Stimulated activated memory B cell treated with anti-CD40 and anti-IgM and Interleukin-4, amounts not matched to agents 10 μg/mL and 1 μg/mL and 100 μg/mL, for 72 hours (primary cell): Measurements from ENCODE around the gene ANKHD1.
"Not testable (repeated sequence)": the region's sequence is repeated elsewhere in the genome, so short reads cannot be mapped to it uniquely, and the experiment has no call there.

Experiments
- ATAC-seq: fragments of 150-1000 bp; cut with Tn5 transposase; 2 replicates; pipeline ENCODE4 v1.10.0; 2021
- H3K27ac Mint-ChIP-seq: one replicate; pipeline ENCODE4 v1.8.0; 2022; ENCODE audit warnings: mild to moderate bottlenecking, mixed read lengths
- H3K27me3 Mint-ChIP-seq: one replicate; pipeline ENCODE4 v1.8.0; 2022; ENCODE audit warnings: mixed read lengths
- H3K36me3 Mint-ChIP-seq: one replicate; pipeline ENCODE4 v1.8.0; 2022; ENCODE audit warnings: mixed read lengths
- H3K4me1 Mint-ChIP-seq: one replicate; pipeline ENCODE4 v1.8.0; 2022; ENCODE audit warnings: mixed read lengths
- H3K4me3 Mint-ChIP-seq: one replicate; pipeline ENCODE4 v1.8.0; 2022; ENCODE audit warnings: mild to moderate bottlenecking, moderate library complexity, mixed read lengths
- H3K9me3 Mint-ChIP-seq: one replicate; pipeline ENCODE4 v1.8.0; 2022; ENCODE audit warnings: mixed read lengths

The ANKHD1 gene

GRCh38 chr5:140567871-140568270 lies 166.2 kb downstream of the ANKHD1 start:
- H3K36me3 Mint-ChIP-seq, result peaks cover 46% of the 10 kb centered on the region
- ATAC-seq, result no peak
- H3K9me3 Mint-ChIP-seq, result no peaks in the 10 kb centered on the region
- peak overlapping the region; percentile 84 for H3K27ac Mint-ChIP-seq
- H3K4me3 Mint-ChIP-seq, result no peak overlapping the region
- no peaks in the 10 kb centered on the region for H3K27me3 Mint-ChIP-seq
- peaks cover 52% of the 10 kb centered on the region for H3K4me1 Mint-ChIP-seq

- Mint-ChIP-seq H3K27ac (peak overlapping the region; percentile 84), H3K27me3 (no peaks in the 10 kb centered on the region), H3K9me3 (no peaks in the 10 kb centered on the region), H3K4me1 (peaks cover 52% of the 10 kb centered on the region), H3K36me3 (peaks cover 46% of the 10 kb centered on the region), H3K4me3 (no peak overlapping the region)
- ATAC-seq, result no peak
Measured at GRCh38 chr5:140568443-140569063, 166.9 kb downstream of the ANKHD1 start.

- Mint-ChIP-seq H3K27ac (peak overlapping the region; percentile 84), H3K27me3 (no peaks in the 10 kb centered on the region), H3K36me3 (peaks cover 46% of the 10 kb centered on the region), H3K9me3 (no peaks in the 10 kb centered on the region), H3K4me3 (no peak overlapping the region), H3K4me1 (peaks cover 52% of the 10 kb centered on the region)
- ATAC-seq, result no peak
Measured at GRCh38 chr5:140569197-140569596, 167.6 kb downstream of the ANKHD1 start.

GRCh38 chr5:140570058-140570457 lies 168.4 kb downstream of the ANKHD1 start:
- H3K4me3 Mint-ChIP-seq, result no peak overlapping the region
- H3K27me3 Mint-ChIP-seq, result no peaks in the 10 kb centered on the region
- ATAC-seq, result no peak
- peak overlapping the region; percentile 70 for H3K27ac Mint-ChIP-seq
- peaks cover 46% of the 10 kb centered on the region for H3K36me3 Mint-ChIP-seq
- H3K9me3 Mint-ChIP-seq, result no peaks in the 10 kb centered on the region
- peaks cover 49% of the 10 kb centered on the region for H3K4me1 Mint-ChIP-seq

- Mint-ChIP-seq H3K4me1 (peaks cover 45% of the 10 kb centered on the region), H3K36me3 (peaks cover 46% of the 10 kb centered on the region), H3K27ac (peak overlapping the region; percentile 70), H3K9me3 (no peaks in the 10 kb centered on the region), H3K27me3 (no peaks in the 10 kb centered on the region), H3K4me3 (no peak overlapping the region)
- no peak for ATAC-seq
Measured at GRCh38 chr5:140570488-140570887, 168.9 kb downstream of the ANKHD1 start.

- H3K36me3 Mint-ChIP-seq, result peaks cover 41% of the 10 kb centered on the region
- H3K9me3 Mint-ChIP-seq, result no peaks in the 10 kb centered on the region
- no peaks in the 10 kb centered on the region for H3K27me3 Mint-ChIP-seq
- peaks cover 38% of the 10 kb centered on the region for H3K4me1 Mint-ChIP-seq
- H3K4me3 Mint-ChIP-seq, result no peak overlapping the region
- ATAC-seq, result no peak
- peak overlapping the region; percentile 70 for H3K27ac Mint-ChIP-seq
Measured at GRCh38 chr5:140571105-140571504, 169.5 kb downstream of the ANKHD1 start.

GRCh38 chr5:140573683-140574082 lies 172.1 kb downstream of the ANKHD1 start:
- Mint-ChIP-seq H3K27me3 (no peaks in the 10 kb centered on the region), H3K4me1 (peaks cover 14% of the 10 kb centered on the region), H3K27ac (no peak overlapping the region), H3K4me3 (no peak overlapping the region), H3K36me3 (peaks cover 18% of the 10 kb centered on the region), H3K9me3 (no peaks in the 10 kb centered on the region)
- ATAC-seq, result no peak

- Mint-ChIP-seq H3K27ac (no peak overlapping the region), H3K9me3 (no peaks in the 10 kb centered on the region), H3K27me3 (no peaks in the 10 kb centered on the region), H3K4me3 (no peak overlapping the region), H3K4me1 (peaks cover 9% of the 10 kb centered on the region), H3K36me3 (peaks cover 15% of the 10 kb centered on the region)
- ATAC-seq, result no peak
Measured at GRCh38 chr5:140574165-140574564, 172.5 kb downstream of the ANKHD1 start.

- no peak for ATAC-seq
- H3K4me3 Mint-ChIP-seq, result no peak overlapping the region
- H3K36me3 Mint-ChIP-seq, result peaks cover 11% of the 10 kb centered on the region
- no peaks in the 10 kb centered on the region for H3K9me3 Mint-ChIP-seq
- no peak overlapping the region for H3K27ac Mint-ChIP-seq
- no peaks in the 10 kb centered on the region for H3K27me3 Mint-ChIP-seq
- H3K4me1 Mint-ChIP-seq, result peaks cover 2% of the 10 kb centered on the region
Measured at GRCh38 chr5:140575309-140575708, 173.7 kb downstream of the ANKHD1 start.

- Mint-ChIP-seq H3K27me3 (no peaks in the 10 kb centered on the region), H3K9me3 (no peaks in the 10 kb centered on the region), H3K36me3 (no peaks in the 10 kb centered on the region), H3K27ac (no peak overlapping the region), H3K4me3 (no peak overlapping the region), H3K4me1 (no peaks in the 10 kb centered on the region)
- no peak for ATAC-seq
Measured at GRCh38 chr5:140576776-140577201, 175.2 kb downstream of the ANKHD1 start.

GRCh38 chr5:140579188-140579747 lies 177.6 kb downstream of the ANKHD1 start:
- H3K9me3 Mint-ChIP-seq, result not testable (repeated sequence)

GRCh38 chr5:140587495-140587894 lies 185.9 kb downstream of the ANKHD1 start:
- Mint-ChIP-seq H3K36me3 (no peaks in the 10 kb centered on the region), H3K4me3 (no peak overlapping the region), H3K27ac (no peak overlapping the region), H3K9me3 (peaks cover 6% of the 10 kb centered on the region), H3K4me1 (no peaks in the 10 kb centered on the region), H3K27me3 (no peaks in the 10 kb centered on the region)
- ATAC-seq, result no peak

More at GRCh38 chr5:140579188-140579747, 177.6 kb downstream of the ANKHD1 start:
- H3K36me3 Mint-ChIP-seq, H3K27ac Mint-ChIP-seq, H3K4me3 Mint-ChIP-seq, H3K27me3 Mint-ChIP-seq, H3K4me1 Mint-ChIP-seq, ATAC-seq: not testable (repeated sequence)

GRCh38 chr5:140588311-140589070 lies 186.9 kb downstream of the ANKHD1 start:
- Mint-ChIP-seq H3K27me3 (no peaks in the 10 kb centered on the region), H3K4me1 (no peaks in the 10 kb centered on the region), H3K36me3 (no peaks in the 10 kb centered on the region), H3K27ac (no peak overlapping the region), H3K4me3 (no peak overlapping the region), H3K9me3 (peaks cover under 1% of the 10 kb centered on the region)
- ATAC-seq, result no peak
